GM19324 (cell line): ENCODE results near the gene KRTAP5-3.
A peak's percentile ranks its signal among the peaks of the same experiment; 100 is the strongest.
"Not testable (repeated sequence)": the region's sequence is repeated elsewhere in the genome, so short reads cannot be mapped to it uniquely, and the experiment has no call there.

Experiments used
- ATAC-seq: cut with Tn5 transposase; IDR thresholded peaks from one replicate; pipeline ENCODE4 v1.9.1; 2021; ENCODE audit warnings: mild to moderate bottlenecking, moderate library complexity; ENCODE audit not compliant: unreplicated experiment, low FRiP score

Gene KRTAP5-3

GRCh38 chr11:1589191-1589963 lies 18.9 kb downstream of the KRTAP5-3 start:
- ATAC-seq = not testable (repeated sequence)

- ATAC-seq = no peak
Measured at GRCh38 chr11:1586699-1587098, 21.6 kb downstream of the KRTAP5-3 start.

- not testable (repeated sequence) for ATAC-seq
Measured at GRCh38 chr11:1584661-1585370, 23.4 kb downstream of the KRTAP5-3 start, which contains the start of gene KRTAP5-1. Gene KRTAP5-1 (minus strand): TSS chr11:1585283. CDS start chr11:1585249, 34 bp downstream.

GRCh38 chr11:1582909-1583308 lies 25.4 kb downstream of the KRTAP5-3 start:
- not testable (repeated sequence) for ATAC-seq

GRCh38 chr11:1581976-1582375 lies 26.3 kb downstream of the KRTAP5-3 start:
- no peak for ATAC-seq

- no peak for ATAC-seq
Measured at GRCh38 chr11:1576825-1577224, 31.4 kb downstream of the KRTAP5-3 start.

GRCh38 chr11:1575756-1576155 lies 32.5 kb downstream of the KRTAP5-3 start:
- not testable (repeated sequence) for ATAC-seq

- no peak for ATAC-seq
Measured at GRCh38 chr11:1574933-1575242, 33.4 kb downstream of the KRTAP5-3 start.

- no peak for ATAC-seq
Measured at GRCh38 chr11:1574238-1574932, 33.9 kb downstream of the KRTAP5-3 start.

GRCh38 chr11:1573903-1574237 lies 34.4 kb downstream of the KRTAP5-3 start:
- ATAC-seq = no peak

GRCh38 chr11:1573077-1573902 lies 35.0 kb downstream of the KRTAP5-3 start:
- ATAC-seq = no peak

- ATAC-seq = peak; percentile 44
Measured at GRCh38 chr11:1572197-1573076, 35.8 kb downstream of the KRTAP5-3 start, which contains the start of gene DUSP8. Gene DUSP8 (minus strand): TSS chr11:1572271. CDS start chr11:1565826, 6,445 bp downstream.

- no peak for ATAC-seq
Measured at GRCh38 chr11:1571760-1572196, 36.5 kb downstream of the KRTAP5-3 start.

GRCh38 chr11:1570896-1571759 lies 37.1 kb downstream of the KRTAP5-3 start:
- ATAC-seq = no peak

GRCh38 chr11:1570531-1570895 lies 37.8 kb downstream of the KRTAP5-3 start:
- no peak for ATAC-seq

- ATAC-seq = no peak
Measured at GRCh38 chr11:1570001-1570453, 38.2 kb downstream of the KRTAP5-3 start.

- ATAC-seq = no peak
Measured at GRCh38 chr11:1569251-1569780, 38.9 kb downstream of the KRTAP5-3 start.

- ATAC-seq = no peak
Measured at GRCh38 chr11:1568441-1568911, 39.8 kb downstream of the KRTAP5-3 start.
